ENCODE data around the gene INTU.

- TF ChIP-seq CTCF (IDR thresholded peaks at IDR 0.05) (no peak), POLR2A (IDR thresholded peaks at IDR 0.05) (no peak)
Observed at GRCh38 chr4:127708985-127709384, 76.2 kb downstream of the INTU start.

Data from tibial nerve (tissue), 3 donors.